Activated B cell treated with CpG ODN at 0.5 μM for 24 hours (primary cell): ENCODE results near the gene PTRH1. TPM values are rescaled to one million over a fixed set of nuclear protein-coding genes. Genes with fewer than 3 reads are reported as not detected.

Experiments used
- ATAC-seq: fragments of 200-7000 bp; cut with Tn5 transposase; one replicate; pipeline ENCODE4 v1.10.0; 2021; ENCODE audit warnings: low read depth, mild to moderate bottlenecking, moderate library complexity
- CTCF ChIA-PET: fragments of 350-600 bp; sonication (Branson Sonifier 250); formaldehyde crosslinking; loops from one replicate; lab custom pipeline; 2021; ENCODE audit warnings: antibody characterized with exemption; lab: Charles Lee
- POLR2A ChIA-PET: fragments of 350-600 bp; sonication (Branson Sonifier 250); formaldehyde crosslinking; loops from one replicate; lab custom pipeline; 2021; ENCODE audit warnings: antibody characterized with exemption; lab: Charles Lee
- DNase-seq: peaks from one replicate; pipeline ENCODE4 v3.0.0; 2022
- H3K27ac Mint-ChIP-seq: one replicate; pipeline ENCODE4 v1.8.0; 2020; ENCODE audit warnings: mixed read lengths
- H3K27me3 Mint-ChIP-seq: one replicate; pipeline ENCODE4 v1.8.0; 2021; ENCODE audit warnings: mixed read lengths
- H3K36me3 Mint-ChIP-seq: one replicate; pipeline ENCODE4 v1.8.0; 2021; ENCODE audit warnings: low read depth, mixed read lengths
- H3K4me1 Mint-ChIP-seq: one replicate; pipeline ENCODE4 v1.8.0; 2021; ENCODE audit warnings: mixed read lengths
- H3K4me3 Mint-ChIP-seq: one replicate; pipeline ENCODE4 v1.8.0; 2020; ENCODE audit warnings: mild to moderate bottlenecking, mixed read lengths
- H3K9me3 Mint-ChIP-seq: one replicate; pipeline ENCODE4 v1.8.0; 2020; ENCODE audit warnings: mixed read lengths
- CTCF ChIP-seq: fragments of 200-600 bp; IDR thresholded peaks from one replicate; pipeline ENCODE4 v1.8.0; 2022; ENCODE audit warnings: antibody characterized with exemption, mild to moderate bottlenecking
- intact Hi-C: fragments of 100-400 bp; cut with micrococcal nuclease; formaldehyde crosslinking; loops from one replicate; pipeline ENCODE4 v1.15.1; 2024
- total RNA-seq: library from RNA; stranded (reverse); gene quantifications from 2 replicates; pipeline ENCODE4 v1.2.3, GENCODE V29; 2022

Gene PTRH1
- total RNA-seq, 1 donor from 2014 or later = 12.7 TPM

GRCh38 chr9:127667127-127667844 is 48.2 kb downstream of the PTRH1 start:
- POLR2A ChIA-PET = no interaction called here
- H3K4me3 Mint-ChIP-seq = no peak overlapping the region
- intact Hi-C loops = no loop called here
- no peak for TF ChIP-seq CTCF
- CTCF ChIA-PET = no interaction called here
- H3K27me3 Mint-ChIP-seq = peaks cover 25% of the 10 kb centered on the region
- no peaks in the 10 kb centered on the region for H3K9me3 Mint-ChIP-seq
- DNase-seq (no peak), ATAC-seq (no peak)
- H3K27ac Mint-ChIP-seq = no peak overlapping the region
- no peaks in the 10 kb centered on the region for H3K4me1 Mint-ChIP-seq
- no peaks in the 10 kb centered on the region for H3K36me3 Mint-ChIP-seq

- no peak for ATAC-seq
- intact Hi-C loops = no loop called here
- no peak for TF ChIP-seq CTCF
- CTCF ChIA-PET = no interaction called here
- Mint-ChIP-seq H3K4me3 (no peak overlapping the region), H3K36me3 (no peaks in the 10 kb centered on the region), H3K4me1 (no peaks in the 10 kb centered on the region), H3K27ac (no peak overlapping the region), H3K9me3 (no peaks in the 10 kb centered on the region), H3K27me3 (peaks cover 26% of the 10 kb centered on the region)
- no peak for DNase-seq
- POLR2A ChIA-PET = no interaction called here
These were observed 50.6 kb downstream of the PTRH1 start for GRCh38 chr9:127664678-127665507.

- TF ChIP-seq CTCF = no peak
- H3K9me3 Mint-ChIP-seq = no peaks in the 10 kb centered on the region
- H3K4me3 Mint-ChIP-seq = no peak overlapping the region
- ChIA-PET POLR2A (no interaction called here), CTCF (no interaction called here)
- ATAC-seq = no peak
- intact Hi-C loops = no loop called here
- no peaks in the 10 kb centered on the region for H3K4me1 Mint-ChIP-seq
- no peak overlapping the region for H3K27ac Mint-ChIP-seq
- peaks cover 27% of the 10 kb centered on the region for H3K27me3 Mint-ChIP-seq
- no peak for DNase-seq
- no peaks in the 10 kb centered on the region for H3K36me3 Mint-ChIP-seq
These were observed 51.2 kb downstream of the PTRH1 start for GRCh38 chr9:127664324-127664677.

Other genes with a start within 250 kb of the PTRH1 start
- 0.20 and 0.73 TPM in 2 replicates for gene STXBP1, start 103.4 kb downstream of the PTRH1 start, total RNA-seq
- not detected in 2 replicates for gene CFAP157, start 8.7 kb downstream of the PTRH1 start, total RNA-seq
- gene TTC16, start 416 bp upstream of the PTRH1 start, total RNA-seq = not detected in 2 replicates
- gene TOR2A, start 19.6 kb upstream of the PTRH1 start, total RNA-seq = 13.8 and 15.1 TPM in 2 replicates
- gene SH2D3C, start 63.0 kb upstream of the PTRH1 start, total RNA-seq = 49.2 and 51.8 TPM in 2 replicates
- gene CDK9, start 70.4 kb upstream of the PTRH1 start, total RNA-seq = 132 and 137 TPM in 2 replicates
- 105 and 135 TPM in 2 replicates for gene FPGS, start 87.2 kb upstream of the PTRH1 start, total RNA-seq
- 4.8 and 6.1 TPM in 2 replicates for gene ENG, start 139.0 kb upstream of the PTRH1 start, total RNA-seq
- 6.9 and 8.1 TPM in 2 replicates for gene AK1, start 162.0 kb upstream of the PTRH1 start, total RNA-seq
- gene ST6GALNAC6, start 183.9 kb upstream of the PTRH1 start, total RNA-seq = 39.9 and 47.5 TPM in 2 replicates
- 71.3 and 85.4 TPM in 2 replicates for gene ST6GALNAC4, start 201.4 kb upstream of the PTRH1 start, total RNA-seq
- 1.7 and 1.8 TPM in 2 replicates for gene PIP5KL1, start 215.1 kb upstream of the PTRH1 start, total RNA-seq
- gene DPM2, start 222.2 kb upstream of the PTRH1 start, total RNA-seq = 41.4 and 50.6 TPM in 2 replicates